ENCODE data around the gene TLE1.
"Not testable (repeated sequence)": the region's sequence is repeated elsewhere in the genome, so short reads cannot be mapped to it uniquely, and the experiment has no call there.

The TLE1 gene

DNA sequence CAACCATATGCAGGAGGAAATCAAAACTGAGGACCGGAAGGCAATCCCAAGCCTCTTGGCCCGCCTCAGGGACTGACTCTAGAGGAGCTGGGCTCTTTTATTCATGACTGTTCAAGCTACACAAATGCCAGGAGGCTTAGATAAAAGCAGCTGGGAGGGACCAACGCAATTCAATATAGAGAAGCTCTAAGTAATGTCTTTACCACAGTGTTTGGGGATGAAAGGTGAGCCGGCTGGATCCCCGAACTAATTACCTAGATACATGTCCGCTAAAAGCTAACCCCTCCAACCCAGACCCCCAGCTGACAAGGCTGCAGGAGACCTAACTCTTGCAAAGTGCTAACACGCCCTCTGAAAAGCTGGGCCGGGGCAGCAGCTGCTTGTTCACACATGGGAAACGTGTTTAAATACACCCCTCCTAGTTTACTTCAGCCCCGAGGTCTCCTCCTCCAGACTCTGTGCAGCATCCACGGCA, 67.5 kb downstream of the TLE1 start:
- no peak for DNase-seq (ENCODE audit: low read depth)

GRCh38 chr9:81621118-81621517, 68.2 kb downstream of the TLE1 start:
- DNase-seq (ENCODE audit: low read depth) = no peak

DNA sequence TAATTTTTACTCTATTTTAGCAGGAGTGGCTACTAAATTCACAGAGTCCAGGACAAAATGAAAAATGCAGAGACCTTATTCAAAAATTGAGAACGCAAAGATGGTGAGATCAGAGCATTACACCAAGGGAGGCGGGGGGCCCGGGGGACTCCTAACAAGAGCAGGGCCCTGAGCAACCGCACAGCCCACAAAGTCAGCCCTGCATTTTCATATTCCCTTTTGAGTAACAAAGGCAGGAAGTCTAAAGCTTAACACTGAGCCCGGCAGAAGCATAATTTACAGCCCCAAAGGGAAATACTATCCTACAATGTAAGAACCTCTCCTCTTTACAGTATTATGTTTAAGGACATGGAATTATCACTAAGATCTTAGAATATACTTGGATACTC, 69.4 kb downstream of the TLE1 start:
- no peak for DNase-seq (ENCODE audit: low read depth)

DNA sequence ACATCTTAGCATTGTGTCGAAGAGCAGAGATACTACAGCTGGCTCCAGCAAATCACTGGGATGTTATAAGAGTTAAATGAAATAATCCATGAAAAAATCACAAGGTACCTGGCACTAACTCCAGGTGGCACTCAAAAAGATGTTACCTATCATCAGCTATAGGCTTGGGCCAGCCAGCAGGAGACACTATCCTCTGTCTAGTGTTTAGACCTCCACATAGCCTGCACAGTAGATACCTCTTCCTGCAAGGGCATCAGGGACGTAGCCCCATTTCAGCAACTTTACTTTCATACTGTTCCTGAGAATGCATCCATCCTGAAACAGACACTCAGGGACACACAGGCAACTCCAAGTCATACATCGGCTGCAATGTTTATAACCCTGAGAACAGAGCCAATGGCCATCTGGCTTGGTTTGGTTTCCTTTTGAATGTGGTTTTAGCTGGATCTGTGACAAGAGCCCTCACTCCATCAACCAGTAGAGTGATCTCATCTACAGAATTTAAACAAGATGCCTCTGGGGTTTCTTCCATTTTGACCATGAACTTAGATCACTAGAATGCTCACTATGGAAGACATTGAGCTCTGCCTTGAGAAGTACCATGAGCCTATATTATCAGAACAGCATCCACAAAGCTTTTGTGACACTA, 69.9 kb downstream of the TLE1 start:
- DNase-seq (ENCODE audit: low read depth) = no peak

DNA sequence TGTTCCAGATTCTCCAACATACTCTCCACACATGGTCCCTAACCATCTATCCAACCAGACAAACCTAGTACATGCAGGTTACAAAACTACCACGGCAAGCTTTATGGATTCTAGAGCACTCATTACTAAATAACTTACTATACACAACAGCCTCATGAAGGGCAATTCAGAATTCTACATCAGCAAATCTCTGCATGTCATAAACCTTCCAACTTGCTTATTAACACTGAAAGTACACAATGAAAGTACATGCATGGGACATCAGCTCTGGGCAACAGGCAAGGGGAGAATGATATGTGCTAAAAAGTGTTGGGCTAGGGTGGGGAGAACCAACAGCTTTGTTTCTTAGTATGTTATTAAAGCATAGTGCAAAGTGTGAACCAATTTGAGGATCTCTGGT, 70.4 kb downstream of the TLE1 start:
- no peak for DNase-seq (ENCODE audit: low read depth)

- no peak for DNase-seq (ENCODE audit: low read depth)
Observed at GRCh38 chr9:81616141-81616540, 73.2 kb downstream of the TLE1 start.

GRCh38 chr9:81614335-81614734, 75.0 kb downstream of the TLE1 start:
- DNase-seq (ENCODE audit: low read depth) = no peak

- no peak for DNase-seq (ENCODE audit: low read depth)
Observed at GRCh38 chr9:81613002-81613812, 76.1 kb downstream of the TLE1 start.

DNA sequence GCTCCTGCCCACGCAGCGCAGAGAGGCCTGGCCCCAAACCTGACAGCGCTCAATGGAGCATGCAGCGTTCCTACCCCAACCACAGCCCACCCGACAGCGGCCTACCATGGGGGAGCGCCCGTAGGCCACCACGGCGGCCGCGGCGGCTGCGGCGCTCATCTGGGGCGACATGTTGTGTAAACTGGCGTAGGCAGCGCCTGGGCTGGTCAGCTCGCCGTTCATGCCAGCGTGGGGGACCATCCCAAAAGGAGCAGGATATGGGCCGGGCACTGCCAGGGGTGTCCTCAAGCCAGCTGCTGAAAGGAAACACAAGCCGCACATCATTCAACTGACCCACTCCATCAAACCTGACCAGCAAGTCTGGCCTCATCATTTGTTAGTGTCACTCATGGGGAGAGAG, 77.7 kb downstream of the TLE1 start:
- no peak for DNase-seq (ENCODE audit: low read depth)

GRCh38 chr9:81610740-81611107, 78.6 kb downstream of the TLE1 start:
- DNase-seq (ENCODE audit: low read depth) = no peak

GRCh38 chr9:81609782-81610739, 79.3 kb downstream of the TLE1 start:
- no peak for DNase-seq (ENCODE audit: low read depth)

GRCh38 chr9:81608289-81608657, 81.1 kb downstream of the TLE1 start:
- no peak for DNase-seq (ENCODE audit: low read depth)

DNA sequence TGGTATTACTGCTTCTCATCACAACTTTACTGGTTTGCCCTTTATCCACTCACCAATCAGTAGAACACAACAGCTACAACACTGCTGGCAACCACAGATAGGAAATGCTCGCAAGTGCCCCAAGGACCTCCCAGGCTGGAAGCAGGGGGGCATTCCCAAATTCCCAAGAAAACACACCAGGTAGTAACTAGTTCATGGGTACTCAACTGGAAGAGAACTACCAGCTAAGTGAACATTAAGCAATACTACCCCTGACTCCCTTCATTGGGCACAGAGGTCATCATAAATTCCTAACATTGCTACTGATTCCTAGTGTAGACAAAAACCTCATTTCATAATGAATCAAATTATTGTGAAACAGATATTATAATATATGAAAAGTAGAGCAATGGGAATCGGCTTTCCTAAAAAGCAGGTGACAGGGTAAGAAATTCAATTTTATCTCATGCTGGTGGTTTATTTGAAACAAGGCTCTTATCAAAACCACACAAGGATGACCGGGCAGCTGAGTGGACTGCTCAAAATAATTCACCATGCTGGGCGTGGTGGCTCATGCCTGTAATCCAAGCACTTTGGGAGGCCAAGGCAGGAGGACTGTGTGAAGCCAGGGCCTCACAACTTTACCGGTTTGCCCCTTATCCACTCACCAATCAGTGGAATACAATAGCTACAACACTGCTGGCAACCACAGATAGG, 81.6 kb downstream of the TLE1 start:
- DNase-seq (ENCODE audit: low read depth) = no peak

- DNase-seq (ENCODE audit: low read depth) = not testable (repeated sequence)
Observed at GRCh38 chr9:81606261-81606660, 83.1 kb downstream of the TLE1 start.

DNA sequence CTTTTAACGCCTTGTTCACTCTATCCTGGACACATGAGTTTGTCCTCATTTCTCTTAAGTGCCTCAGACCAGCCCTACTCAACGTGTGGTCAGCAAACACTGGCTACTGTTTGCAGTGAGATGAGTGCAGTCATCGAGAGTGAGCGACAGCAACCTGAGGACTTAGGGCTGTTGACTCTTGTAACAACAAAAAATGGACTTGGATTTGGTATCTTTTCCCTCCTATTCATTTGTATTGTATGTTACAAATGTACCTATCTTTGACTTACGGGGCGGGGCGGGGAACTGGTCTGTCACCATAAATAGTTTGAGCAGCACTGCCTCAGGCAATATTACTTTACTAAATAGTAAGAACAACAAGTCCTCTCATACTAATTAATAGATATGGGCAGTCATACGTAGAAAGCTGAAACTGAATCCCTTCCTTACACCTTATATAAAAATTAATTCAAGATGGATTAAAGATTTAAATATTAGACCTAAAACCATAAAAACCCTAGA, 84.1 kb downstream of the TLE1 start:
- DNase-seq (ENCODE audit: low read depth) = no peak

DNA sequence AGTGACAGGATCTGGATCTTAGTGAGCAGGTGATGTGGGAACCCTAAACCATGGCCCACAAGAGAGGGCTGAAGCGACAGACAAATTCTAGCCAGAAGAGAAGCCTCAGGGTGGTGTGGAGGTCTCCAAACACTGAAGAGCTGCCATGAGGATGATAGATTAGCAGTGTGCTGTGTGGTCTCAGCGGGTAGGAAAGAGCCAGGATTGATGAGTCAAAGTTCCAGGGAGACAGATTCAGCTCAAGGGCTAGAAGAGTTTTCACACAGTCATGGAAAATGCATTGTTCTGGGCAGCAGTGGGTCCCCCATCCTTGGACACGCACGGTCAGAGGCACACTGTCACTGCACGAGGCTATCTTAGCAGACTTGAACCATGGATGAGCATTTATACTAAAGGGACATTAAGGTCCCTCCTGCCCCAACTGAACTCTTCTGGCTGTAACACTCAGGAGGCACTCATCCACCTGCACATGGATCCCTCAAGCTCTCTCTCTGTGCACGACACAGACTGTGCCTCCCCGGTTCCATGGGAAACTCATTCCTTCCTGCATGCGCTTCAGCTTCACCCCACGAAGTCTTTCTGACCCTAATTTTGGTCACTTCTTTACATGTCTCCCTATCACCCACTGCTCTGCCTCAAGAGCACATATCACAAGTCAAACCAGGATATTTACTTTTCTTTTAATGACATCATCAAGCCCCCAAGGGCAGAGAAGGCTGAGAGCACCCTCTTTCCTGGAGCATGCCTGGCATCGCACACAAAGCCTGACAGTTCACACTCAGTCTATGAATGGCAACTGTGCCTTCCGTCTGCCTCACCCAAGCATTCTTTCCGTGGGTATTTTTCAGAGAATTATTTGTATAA, 84.8 kb downstream of the TLE1 start:
- DNase-seq (ENCODE audit: low read depth) = no peak

DNA sequence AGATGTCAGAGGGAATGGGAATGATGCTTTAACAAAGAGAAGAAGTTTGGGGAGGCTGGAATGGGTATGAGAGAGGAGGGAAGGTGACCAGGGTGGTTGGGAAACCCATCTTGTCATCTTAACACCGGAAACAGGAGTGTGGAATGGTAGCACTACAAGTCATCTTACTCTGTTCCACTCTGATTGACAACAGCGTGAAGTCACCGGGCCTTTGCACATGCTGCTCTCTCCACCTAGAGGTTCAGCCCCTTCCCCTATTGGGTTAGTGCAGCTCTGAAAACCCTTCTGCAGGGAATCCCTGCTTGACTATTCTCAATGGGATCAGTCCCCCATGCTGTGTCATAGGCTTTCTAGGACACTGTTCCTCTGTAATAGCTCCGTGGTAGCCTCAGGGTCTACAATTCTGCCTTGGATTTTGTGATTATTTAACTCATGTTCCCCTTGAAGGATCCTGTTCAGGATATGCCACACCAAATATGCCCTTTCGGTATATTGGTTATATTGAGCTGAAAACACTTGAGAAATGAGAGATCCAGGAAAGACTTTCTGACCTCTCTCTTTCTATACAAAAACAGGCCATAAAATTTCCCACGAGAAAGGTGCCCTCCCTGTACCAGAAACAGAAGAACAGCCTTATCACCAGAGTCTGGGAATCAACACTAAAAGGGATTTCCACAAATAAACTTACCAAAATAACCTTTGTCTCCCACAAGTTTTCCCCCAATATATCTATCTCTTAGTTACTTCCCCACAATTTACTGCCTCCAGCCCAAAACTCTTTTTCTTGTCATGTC, 86.3 kb downstream of the TLE1 start:
- no peak for DNase-seq (ENCODE audit: low read depth)

DNA sequence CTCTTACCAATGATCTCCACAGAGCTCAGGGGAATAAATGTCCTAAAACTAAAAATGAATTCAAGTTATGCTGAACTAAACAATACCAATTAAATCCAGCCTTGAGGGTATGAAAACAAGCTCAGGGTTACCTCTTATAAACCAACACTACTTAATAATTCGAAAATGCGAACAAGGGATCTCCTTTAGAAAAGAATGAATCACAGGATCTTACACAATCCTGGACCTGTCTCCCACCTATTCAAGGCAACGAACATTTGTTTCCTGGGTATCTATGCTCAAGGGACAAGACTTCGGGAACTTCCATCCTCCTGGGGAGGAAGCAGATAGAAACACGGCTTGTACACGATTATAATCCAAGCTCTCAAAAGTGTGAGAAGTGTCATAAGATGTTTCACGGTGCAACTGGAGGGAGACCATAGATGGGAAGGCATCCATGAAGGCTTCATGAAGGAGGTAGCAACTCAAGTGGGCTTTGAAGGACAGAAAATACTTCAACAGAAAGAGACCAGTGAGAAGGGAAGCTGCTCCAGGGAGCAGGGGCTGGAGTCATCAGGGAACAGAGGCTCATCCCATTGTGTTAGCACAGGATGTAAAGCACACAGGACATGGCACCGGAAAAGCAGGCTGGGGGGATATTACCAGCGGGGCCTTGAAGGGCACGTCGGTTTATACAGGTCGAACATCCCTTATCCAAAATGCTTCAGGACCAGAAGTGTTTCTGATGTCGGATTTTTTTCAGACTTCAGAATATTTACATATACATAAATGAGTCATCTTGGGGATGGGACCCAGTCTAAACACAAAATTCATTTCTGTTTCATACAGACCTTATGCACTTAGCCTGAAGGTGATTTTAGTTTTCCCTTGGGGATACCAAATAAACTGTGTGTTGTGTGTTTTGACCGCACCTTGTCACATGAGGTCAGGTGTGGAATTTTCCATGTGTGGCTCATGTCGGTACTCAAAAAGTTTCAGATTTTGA, 87.4 kb downstream of the TLE1 start:
- no peak for DNase-seq (ENCODE audit: low read depth)

DNA sequence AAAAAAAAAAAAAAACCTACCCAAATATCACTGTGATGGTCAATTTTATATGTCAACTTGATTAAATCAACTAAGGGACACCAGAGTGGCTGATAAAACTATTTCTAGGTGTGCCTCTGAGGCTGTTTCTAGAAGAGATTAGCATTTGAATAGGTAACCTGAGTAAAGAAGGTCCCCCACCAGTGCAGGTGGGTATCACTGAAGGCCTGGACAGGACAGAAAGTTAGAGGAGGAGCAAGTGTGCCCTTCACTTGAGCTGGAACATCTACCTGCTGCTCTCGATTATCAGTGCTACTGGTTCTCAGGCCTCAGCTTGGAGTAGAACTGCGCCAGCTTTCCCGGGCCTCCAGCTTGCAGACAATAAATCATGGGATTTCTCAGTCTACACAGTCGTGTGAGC, 88.7 kb downstream of the TLE1 start:
- DNase-seq (ENCODE audit: low read depth) = no peak
